ENCODE measurements around the gene TBC1D7.

DNA sequence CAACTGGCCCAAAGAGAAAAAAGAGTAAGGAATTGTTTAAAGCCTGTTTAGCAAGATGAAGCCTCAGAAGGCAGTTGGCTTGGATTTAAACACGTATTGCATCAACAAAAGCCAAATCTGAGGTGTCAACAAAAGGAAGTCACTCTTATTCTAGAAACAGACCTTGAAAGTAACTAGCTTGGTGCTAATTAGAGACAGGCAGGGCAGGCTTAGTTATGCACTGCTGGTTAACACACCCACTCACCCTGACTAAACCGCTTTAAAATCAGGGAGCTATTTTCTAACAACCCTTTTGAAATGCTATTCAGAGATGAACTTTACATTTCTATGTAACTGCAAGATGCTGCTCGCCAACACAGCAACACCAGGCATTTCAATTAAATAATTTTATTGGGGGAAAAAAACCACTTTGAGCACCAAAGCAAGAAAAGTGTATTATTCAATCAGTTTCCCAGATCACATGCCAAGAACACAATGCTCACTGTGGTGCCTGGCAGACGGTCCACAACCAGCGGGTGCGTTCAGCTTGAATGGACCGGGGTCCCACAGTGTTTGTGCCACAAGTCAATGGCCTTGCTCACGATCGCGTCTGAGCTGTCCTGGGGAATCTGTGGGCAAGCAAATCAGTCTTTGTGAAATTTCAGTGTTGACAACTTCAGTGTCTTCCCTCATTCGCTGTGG, 23.6 kb downstream of the TBC1D7 start:
- no peak for TF ChIP-seq CTCF (conservative IDR thresholded peaks at IDR 0.05 in 1 of 2, IDR thresholded peaks at IDR 0.05 in 1 of 2; ENCODE audit: extremely low read depth in 1 of 2, insufficient read depth in 1 of 2, low read depth in 1 of 2, low read length in 2 of 2)
- no peak for TF ChIP-seq EZH2 (IDR thresholded peaks at IDR 0.05; ENCODE audit: borderline replicate concordance, low read length)
